GM19193 (cell line): ENCODE measurements around the gene PARP14.
A peak's percentile ranks its signal among the peaks of the same experiment; 100 is the strongest.

Experiments
- POLR2A ChIP-seq: IDR thresholded peaks from 4 replicates; pipeline ENCODE4 v1.6.1; 2011; ENCODE audit not compliant: insufficient read depth, insufficient read length; ENCODE audit errors: extremely low read depth

Gene PARP14

DNA sequence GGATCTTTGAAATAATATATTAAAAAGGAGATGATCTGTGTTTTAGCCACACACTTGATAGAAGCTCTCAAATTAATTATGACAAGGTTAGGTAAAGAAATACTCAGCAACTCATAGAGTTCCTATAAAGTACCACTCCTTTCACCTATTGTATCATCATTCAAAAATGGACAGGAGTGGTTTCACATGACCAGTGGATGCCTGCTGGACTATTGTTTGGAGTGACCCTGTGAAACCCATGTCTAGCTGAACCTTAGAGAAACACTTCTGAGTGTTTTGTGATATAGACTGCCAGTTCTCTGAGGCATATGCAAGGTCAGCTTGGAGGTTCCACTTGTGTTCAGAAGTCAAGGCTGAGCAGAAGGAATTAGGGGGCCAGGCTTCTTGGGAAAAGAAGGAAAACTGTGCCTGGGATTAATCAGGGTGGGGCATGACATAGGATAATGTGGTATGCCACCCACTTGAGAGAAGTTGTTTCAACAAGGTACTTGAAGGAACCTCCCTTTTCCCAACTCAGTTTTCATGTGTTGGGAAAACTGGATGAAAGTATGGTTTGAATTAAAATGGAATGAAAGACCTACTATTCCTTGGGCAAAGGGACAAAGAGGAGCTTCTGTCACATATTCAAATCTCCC lies 15.4 kb downstream of the PARP14 start:
- TF ChIP-seq POLR2A = no peak

DNA sequence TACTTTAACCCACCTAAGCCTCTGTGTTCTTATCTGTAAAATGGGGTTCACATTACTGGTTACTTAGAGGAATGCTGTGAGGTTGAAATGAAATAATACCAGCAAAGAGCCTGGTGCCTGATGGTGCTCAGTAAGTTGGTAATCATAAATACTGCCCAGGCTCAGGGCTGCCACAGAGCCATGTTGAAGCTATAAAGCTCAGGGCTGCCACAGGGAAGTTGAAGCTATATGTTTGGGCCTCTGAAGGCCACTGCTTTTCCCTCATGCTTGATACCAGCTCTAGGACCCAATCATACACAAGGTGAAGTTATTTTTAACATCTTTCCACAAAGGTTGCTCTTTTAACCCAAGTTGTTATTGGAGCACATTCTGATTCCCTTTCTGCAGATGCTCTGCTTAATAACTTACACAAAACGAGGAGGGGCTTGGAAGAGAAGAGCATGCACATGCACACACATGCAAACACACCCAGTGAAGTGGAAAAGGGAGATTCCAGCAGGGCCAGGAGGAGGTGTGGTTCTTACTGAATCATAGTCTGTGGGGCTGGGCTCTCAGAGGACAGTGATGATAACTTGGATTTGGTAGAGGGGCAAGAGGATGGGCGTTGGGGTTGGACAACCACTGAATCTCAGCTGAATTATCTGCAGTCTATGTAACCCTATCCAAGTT lies 17.4 kb downstream of the PARP14 start:
- TF ChIP-seq POLR2A = no peak

DNA sequence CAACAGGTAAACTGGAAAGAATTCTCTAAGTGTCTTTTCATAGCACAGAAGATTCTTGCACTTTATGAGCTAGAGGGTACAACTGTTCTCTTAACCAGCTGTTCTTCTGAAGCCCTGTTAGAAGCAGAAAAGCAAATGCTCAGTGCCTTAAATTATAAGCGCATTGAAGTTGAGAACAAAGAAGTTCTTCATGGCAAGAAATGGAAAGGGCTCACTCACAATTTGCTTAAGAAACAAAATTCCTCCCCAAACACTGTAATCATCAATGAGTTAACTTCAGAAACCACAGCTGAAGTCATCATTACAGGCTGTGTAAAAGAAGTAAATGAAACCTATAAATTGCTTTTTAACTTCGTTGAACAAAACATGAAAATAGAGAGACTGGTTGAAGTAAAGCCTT lies 19.6 kb downstream of the PARP14 start:
- no peak for TF ChIP-seq POLR2A

DNA sequence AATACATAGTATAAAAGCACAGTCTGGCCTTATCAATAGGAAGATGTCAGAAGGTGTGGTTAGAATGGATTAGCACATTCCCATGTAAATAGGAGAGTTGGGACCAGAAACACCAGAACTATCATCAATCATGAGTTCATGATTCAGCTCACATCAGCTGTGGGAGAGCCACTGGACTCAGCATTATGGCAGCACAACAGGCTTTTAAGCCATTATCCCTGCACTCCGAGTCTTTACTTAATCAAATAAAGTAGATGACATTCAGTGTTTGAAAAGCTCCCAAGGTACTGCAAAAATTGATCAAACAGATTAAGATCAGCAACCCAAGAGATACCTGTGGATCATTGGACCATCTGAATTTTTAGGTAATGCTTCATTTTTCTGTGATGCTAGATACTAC lies 24.7 kb downstream of the PARP14 start:
- no peak for TF ChIP-seq POLR2A

DNA sequence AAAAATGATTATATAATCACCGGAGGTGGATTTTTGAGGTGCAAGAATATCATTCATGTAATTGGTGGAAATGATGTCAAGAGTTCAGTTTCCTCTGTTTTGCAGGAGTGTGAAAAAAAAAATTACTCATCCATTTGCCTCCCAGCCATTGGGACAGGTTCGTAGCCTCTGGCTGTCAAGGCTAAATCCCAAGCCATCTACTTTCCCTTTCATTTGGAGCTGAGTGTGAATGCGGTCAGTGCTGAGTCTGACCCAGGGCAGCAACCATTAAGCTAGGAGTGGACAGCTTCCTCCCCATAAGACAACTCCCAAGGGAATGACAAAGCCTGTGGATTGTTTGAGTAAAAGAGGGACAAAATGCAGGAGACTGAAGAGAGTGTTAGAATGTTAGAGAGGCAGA lies 33.6 kb downstream of the PARP14 start:
- TF ChIP-seq POLR2A = no peak

DNA sequence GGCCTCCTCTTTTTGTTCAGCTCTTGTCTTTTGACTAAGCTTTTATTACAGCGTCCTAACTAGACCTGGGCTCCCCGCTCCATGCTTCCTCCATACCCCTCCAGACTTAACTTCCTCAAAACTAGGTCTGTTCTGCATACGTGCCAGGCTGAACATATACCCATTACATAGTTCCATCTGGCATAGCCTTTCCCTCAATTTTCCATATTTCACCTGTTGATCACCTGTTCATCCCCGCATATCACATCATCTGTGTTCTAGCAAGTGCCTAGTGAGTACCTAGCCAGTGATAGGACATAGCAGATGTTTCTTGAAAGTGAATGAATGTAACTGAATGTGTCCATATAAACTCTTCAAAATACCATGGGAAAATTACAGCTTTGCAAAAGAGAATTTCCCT lies 36.0 kb downstream of the PARP14 start:
- no peak for TF ChIP-seq POLR2A

DNA sequence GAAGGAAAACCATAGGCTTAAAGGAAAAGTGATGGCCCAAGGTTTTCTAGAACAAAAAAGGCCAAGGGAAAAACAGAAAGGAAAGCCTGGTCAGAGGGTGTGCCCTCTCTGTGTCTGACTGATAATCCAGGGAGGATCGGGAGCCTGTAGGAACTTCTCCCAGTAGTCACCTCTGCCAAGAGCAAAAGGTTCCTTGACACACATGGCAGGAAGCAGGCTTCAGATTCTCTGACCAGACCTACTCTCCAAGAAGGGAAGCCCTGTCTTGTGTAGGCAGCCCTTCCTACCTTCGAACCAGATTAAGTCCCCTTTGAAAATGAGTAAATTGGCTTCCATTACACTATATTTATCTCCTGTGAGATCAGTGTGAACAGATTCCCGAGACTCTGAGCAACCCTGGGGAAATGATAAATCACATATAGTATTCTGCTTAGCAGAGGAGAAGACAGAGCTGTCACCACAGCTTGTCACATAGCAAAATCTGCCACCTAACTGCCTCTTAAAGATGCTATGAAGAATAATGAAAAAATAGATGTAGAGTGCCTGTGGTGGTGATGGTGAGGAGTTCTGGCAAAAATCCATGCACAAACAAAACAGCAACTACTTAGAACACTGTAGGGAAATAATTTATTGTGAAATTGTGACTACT lies 38.8 kb downstream of the PARP14 start:
- TF ChIP-seq POLR2A = no peak

DNA sequence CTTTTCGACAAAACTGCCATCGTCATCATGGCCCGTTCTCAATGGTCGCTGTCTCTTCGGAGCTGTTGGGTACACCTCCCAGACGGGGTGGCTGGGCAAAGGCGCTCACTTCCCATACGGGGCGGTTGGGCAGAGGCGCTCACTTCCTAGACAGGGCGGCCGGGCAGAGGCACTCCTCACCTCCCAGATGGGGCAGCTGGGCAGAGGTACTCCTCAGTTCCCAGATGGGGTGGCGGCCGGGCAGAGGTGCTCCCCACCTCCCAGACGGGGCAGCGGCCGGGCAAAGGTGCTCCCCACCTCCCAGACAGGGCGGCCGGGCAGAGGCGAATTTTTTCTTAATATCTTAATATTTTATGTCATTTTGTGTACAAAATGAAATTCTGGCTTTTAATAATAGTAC lies 44.5 kb downstream of the PARP14 start:
- no peak for TF ChIP-seq POLR2A

DNA sequence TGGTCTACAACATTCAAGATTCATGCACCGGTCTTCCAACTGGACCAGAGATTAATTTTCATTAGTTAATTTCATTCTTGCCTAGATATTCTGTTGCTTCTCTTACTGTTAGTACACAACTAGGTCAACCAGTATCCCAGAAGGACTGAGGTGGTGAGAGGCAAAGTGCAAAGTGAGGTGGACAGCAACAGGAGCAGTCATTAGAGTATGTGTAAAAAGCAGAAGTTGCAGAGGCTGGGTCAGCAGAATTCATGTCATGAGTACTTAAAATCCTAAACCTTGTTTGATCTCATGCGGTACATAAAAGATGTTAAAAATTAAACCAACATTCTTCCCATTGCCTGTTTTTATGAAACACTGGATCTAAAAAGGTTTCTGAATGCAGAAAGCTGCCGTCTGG lies 46.7 kb downstream of the PARP14 start:
- no peak for TF ChIP-seq POLR2A

DNA sequence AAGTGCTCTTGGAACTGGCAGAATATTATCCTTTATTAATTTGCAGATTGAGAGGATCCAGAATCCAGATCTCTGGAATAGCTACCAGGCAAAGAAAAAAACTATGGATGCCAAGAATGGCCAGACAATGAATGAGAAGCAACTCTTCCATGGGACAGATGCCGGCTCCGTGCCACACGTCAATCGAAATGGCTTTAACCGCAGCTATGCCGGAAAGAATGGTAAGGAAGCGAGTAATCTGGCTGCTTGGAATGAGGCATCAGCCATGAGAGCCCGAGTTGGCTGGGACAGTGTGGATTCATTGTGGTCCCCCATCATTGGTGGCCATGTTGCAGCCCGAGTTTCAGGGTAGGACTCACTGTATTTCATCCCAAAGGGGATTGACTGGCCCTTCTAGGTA lies 47.1 kb downstream of the PARP14 start:
- TF ChIP-seq POLR2A = no peak

DNA sequence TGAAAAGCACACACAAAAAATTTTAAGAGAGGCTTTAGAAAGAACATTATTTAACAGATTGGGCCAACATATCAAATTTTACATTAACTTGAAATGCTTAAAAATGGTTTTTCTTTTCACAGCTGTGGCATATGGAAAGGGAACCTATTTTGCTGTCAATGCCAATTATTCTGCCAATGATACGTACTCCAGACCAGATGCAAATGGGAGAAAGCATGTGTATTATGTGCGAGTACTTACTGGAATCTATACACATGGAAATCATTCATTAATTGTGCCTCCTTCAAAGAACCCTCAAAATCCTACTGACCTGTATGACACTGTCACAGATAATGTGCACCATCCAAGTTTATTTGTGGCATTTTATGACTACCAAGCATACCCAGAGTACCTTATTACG lies 47.5 kb downstream of the PARP14 start:
- no peak for TF ChIP-seq POLR2A

DNA sequence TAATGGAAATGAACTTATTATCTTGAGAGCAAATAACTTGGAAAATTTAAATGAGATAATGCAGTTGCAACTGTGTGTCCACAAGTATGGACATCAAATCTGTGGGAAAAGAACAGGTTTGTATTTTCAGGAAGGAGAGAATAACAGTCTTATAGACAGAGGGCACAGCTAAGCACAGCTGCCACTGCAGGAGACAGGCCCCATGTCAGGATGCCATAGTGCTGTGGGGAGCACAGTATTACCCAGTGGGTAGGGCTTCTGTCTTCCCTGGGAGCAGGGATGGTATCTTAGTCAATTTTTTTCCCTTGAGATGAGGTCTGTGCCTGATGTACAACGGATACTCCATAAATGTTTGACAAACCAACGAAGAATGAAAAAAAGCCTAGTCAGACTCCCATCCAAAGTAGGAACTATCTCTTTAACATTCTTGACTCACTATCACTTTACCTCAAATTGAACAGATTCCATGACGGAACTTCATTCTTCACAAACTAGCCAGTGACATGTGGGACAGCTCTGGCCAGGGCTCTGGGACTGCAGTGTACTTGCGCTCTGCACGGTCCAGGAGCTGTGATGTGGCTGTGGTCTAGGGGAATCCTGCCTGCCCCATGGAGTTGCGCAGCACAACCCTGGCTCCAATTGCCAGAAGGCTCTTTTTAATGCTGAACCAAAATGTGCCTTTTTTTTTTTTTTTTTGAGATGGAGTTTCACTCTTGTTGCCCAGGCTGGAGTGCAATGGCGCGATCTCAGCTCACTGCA lies 48.3 kb downstream of the PARP14 start:
- TF ChIP-seq POLR2A = peak; percentile 31

DNA sequence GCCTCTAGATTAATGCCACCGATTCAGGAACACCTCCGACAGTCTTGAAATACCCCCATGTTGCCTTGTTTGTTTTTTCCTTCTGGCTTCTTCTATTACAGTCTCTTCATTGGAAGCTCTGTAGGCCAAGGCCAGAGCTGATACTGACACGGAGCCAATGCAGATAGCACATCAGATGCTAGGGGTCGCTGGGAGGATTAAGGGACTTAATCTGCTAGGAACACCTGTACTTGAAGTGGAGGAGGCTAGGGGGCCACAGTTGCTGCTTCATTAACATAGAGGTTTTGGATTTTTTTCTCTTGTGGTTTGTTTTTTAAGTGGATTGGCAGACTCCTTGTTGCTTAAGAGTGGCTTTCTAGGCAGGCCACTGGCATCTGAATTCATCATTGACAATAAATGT lies 49.6 kb downstream of the PARP14 start:
- no peak for TF ChIP-seq POLR2A

DNA sequence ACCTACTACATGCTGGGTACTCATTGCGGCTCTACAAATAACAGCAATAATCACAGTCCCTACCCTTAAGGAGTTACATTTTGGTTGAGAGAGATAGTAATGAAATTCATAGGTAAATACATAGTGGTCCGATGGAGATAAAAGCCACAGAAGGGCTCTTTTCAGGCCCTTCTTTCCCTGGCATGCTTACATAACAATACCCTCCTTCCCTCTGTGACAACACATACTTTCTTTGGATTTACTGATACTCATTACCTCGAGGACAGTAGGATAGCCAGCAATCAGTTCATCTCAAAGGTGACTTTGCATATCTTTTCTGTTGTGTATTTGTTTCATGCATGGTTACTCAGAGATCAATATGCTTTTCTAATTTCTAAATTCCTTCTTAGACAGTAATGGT lies 58.5 kb downstream of the PARP14 start:
- TF ChIP-seq POLR2A = no peak

DNA sequence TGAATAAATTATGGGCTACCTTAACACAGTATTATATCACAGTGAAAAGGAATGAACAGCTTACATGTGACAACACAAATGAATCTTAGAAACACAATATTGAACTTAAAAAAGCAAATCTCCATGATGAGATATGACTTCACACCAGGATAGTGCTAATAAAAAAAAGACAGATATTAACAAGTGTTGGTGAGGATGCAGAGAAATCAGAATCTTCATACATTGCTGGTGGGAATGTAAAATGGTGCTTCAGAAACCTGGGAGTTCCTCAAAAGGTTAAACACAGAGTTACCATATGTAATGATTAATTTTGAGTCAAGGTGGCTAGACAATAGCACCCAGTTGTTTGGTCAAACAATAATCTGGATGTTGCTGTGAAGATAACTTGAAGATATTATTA lies 61.6 kb downstream of the PARP14 start:
- no peak for TF ChIP-seq POLR2A

DNA sequence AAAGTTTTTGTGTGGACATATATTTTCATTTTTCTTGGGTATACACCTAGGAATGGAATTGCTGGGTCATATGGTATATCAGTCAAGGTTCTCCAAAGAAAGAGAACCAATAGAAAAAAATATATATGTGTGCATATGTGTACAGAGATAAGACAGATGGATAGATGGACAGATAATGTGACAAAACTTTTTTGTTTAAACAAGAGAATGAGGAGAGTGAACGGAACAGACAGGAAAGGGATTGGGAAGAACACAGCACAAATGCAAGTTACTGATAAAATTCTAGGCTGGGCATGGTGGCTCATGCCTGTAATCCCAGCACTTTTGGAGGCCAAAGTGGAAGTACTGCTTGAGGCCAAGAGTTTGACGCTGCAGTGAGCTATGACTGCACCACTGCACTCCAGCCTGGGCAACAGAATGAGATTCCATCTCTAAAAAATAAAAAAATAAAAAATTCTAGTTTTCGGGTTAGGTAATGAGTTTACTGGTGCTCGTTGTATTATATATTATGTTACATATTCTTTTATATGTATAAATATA lies 63.0 kb downstream of the PARP14 start:
- no peak for TF ChIP-seq POLR2A

DNA sequence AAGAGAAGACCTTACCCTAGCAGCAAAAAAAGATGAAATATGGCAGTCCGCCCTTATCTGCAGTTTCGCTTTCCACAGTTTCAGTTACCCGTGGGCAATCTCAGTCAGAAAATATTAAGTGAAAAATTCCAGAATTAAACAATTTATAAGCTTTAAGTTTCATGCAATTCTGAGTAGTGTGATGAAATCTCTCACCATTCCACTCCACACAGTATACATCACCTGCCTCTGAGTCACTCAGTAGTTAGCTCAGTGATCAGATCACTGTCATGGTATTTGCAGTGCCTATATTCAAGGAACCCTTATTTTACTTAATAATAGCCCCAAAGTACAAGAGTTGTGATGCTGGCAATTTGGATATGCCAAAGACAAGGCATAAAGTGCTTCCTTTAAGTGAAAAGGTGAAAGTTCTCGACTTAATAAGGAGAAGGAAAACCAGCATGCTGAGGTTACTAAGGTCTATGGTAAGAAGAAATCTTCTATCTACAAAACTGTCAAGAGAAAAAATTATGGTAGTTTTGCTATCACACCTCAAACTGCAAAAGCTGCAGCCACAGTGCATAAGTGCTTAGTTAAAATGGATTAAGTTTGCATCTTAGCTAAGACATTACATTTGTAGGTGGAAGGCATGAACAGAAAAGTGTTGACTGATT lies 64.9 kb downstream of the PARP14 start:
- no peak for TF ChIP-seq POLR2A
